Right ventricle myocardium superior (tissue), 1 donor: ENCODE results near the gene UNG. TPM values are rescaled to one million over a fixed set of nuclear protein-coding genes. Genes with fewer than 3 reads are reported as not detected.
"Not testable (repeated sequence)": the region's sequence is repeated elsewhere in the genome, so short reads cannot be mapped to it uniquely, and the experiment has no call there.

Source experiments
- ATAC-seq: fragments of 200-7000 bp; cut with Tn5 transposase; one replicate; pipeline ENCODE4 v1.9.1; 2020; ENCODE audit warnings: mild to moderate bottlenecking; ENCODE audit not compliant: poor library complexity
- DNase-seq: peaks from one replicate; pipeline ENCODE4 v3.0.0-alpha.2; 2020
- intact Hi-C: fragments of 100-400 bp; cut with DNase I; formaldehyde crosslinking; loops from one replicate; pipeline ENCODE4 v1.11.2; 2022
- long read RNA-seq: library from polyadenylated mRNA; unstranded; transcript quantifications from one replicate; pipeline ENCODE4 v2.0.0, GENCODE V29; 2021
- total RNA-seq: library from RNA; stranded (reverse); fragmentation: NEBNext Ultra II Directional; extraction: Animal tissue kit (Norgen Biotek cat#: 25700); gene quantifications from one replicate; pipeline ENCODE4 v1.2.1, GENCODE V29; 2021
- donor health status: DM: no; HTN: yes; CAD: no; lungs with severe emphysema.

UNG gene
- 24.8 TPM for total RNA-seq
- long read RNA-seq, transcript UNG-202 (6 exons, 2,130 nt) = major isoform, 71 of 75 reads
- long read RNA-seq, partial matches to known transcripts = 1 of 75 reads
- long read RNA-seq, other reads (novel, unspliced or antisense) = 1 of 75 reads

DNA sequence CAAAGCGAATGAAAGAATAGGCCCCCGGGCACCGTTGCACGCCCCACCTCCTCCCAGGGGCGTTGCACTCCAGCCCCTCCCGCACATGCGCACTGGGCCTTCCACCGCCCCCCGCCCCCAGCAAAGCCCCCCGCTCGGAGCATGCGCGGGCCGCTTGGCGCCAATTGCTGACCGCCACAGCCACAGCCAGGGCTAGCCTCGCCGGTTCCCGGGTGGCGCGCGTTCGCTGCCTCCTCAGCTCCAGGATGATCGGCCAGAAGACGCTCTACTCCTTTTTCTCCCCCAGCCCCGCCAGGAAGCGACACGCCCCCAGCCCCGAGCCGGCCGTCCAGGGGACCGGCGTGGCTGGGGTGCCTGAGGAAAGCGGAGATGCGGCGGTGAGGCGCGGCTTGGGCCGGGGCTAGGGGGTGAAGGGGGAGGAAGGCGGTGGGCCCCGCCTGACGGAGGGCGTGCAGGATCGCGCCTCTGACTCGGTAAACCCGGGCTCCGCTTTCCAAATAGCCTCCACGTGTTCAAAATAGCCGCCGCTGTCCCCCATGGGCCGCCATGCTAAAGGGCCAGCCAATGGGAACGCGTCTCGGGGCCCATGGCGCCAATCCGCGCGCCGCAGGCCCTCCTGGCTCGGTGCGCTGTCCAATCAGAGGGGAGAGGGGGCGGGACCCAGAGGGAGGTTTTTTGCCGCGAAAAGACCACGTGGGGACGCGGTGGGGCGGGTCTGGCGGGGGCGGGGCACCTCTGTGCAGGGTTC lies at the start of gene UNG:
Gene UNG, plus strand, starts transcription at position 163 of the 748 bp plus-strand sequence. Its CDS starts 83 bp downstream, at position 246.
- ATAC-seq (peak; percentile 96), DNase-seq (peak; percentile 98)
- intact Hi-C loops = loop anchor here (10.0 kb wide), 1 partner anchor 213 kb away; the partner anchor contains the start of gene DAO

- ATAC-seq, intact Hi-C loops, DNase-seq: not testable (repeated sequence)
Observed at GRCh38 chr12:109048706-109049105, 48.7 kb upstream of the UNG start.

GRCh38 chr12:109049794-109050193 lies 47.6 kb upstream of the UNG start:
- DNase-seq, ATAC-seq, intact Hi-C loops: not testable (repeated sequence)

- intact Hi-C loops = no loop called here
- DNase-seq (no peak), ATAC-seq (no peak)
Observed at GRCh38 chr12:109052097-109052413, 45.3 kb upstream of the UNG start.

DNA sequence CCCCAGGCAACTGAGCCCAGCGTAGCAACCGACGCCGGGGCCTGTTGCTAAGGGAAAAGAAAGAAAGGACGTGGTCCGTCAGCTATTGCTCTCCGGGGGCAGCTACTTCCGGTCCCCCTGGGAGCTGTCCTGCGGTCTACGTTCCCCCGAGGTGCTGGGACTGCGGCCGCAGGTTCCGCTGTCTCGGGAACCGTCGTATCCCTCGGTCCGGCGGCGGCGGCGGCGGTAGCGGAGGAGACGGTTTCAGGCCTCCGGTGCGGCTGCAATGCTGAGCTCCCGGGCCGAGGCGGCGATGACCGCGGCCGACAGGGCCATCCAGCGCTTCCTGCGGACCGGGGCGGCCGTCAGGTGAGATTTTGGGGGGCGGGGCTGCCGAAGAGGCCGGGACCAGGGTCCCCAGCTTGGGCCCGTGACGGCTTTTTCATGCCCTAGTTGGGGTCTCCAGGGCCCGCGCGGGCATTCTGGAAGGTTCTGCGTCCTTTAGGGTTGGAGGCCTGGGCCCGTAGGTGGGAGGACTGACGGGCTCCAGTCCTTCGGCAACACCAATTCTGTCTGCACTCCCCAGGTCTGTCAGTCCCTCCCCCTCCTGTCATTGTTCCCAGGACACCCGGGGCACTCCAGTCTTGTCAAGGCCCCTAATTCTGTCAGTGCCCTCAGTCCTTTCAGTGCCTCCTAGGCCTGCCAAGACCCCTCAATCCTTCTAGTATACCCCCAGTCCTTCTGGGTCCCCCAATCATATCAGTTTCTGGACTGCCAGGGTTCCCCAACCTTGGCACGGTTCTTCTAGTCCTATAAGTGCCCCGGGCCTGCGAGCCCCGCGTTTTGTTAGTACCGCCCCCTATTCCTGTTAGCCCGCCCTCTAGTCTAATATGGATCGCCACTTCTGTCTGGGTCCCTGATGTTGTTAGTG lies 44.7 kb upstream of the UNG start, which contains the start of gene USP30:
Gene USP30, plus strand, starts transcription at position 163 of the 910 bp plus-strand sequence. Its CDS starts 103 bp downstream, at position 266.
- ATAC-seq = peak; percentile 98
- DNase-seq = peak; percentile 90
- intact Hi-C loops = no loop called here

- DNase-seq (no peak), ATAC-seq (no peak)
- intact Hi-C loops = no loop called here
Observed at GRCh38 chr12:109053382-109054123, 43.8 kb upstream of the UNG start.

DNA sequence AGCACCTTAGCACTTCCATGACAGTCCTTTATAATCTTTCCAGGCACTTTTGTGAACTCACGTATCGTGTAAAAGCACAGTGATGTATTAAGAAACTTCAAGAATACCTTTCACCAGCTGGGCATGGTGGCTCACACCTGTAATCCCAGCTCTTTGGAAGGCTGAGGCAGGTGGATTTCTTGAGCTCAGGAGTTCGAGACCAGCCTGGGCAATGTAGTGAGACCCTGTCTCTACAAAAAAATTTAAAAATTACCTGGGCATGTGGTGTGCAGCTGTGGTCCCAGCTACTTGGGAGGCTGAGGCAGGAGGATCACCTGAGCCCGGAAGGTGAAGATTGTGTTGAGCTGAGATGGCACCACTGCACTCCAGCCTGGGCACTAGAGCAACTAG lies 43.3 kb upstream of the UNG start:
- DNase-seq, ATAC-seq, intact Hi-C loops: not testable (repeated sequence)

- DNase-seq (no peak), ATAC-seq (no peak)
- intact Hi-C loops = no loop called here
Observed at GRCh38 chr12:109054520-109054919, 42.9 kb upstream of the UNG start.

DNA sequence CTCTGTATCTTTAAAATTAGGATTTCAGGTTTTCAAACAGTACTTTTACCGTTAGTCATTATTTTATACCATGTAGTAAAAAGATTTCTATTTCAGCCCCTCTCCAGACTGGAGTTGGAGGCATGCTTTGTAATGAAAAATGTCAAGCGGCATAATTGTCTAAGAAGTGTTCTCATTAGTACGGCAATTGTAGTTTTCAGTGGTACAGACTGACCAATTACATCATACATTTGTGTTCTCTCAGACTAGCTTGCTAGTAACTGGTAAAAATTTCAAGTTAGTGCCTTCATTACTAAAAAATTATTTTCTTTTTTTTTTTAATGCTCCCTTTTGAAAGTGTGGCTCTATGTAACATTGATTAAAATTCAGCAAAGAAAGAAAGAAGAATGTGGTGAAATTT lies 40.5 kb upstream of the UNG start:
- DNase-seq (no peak), ATAC-seq (no peak)
- intact Hi-C loops = no loop called here

DNA sequence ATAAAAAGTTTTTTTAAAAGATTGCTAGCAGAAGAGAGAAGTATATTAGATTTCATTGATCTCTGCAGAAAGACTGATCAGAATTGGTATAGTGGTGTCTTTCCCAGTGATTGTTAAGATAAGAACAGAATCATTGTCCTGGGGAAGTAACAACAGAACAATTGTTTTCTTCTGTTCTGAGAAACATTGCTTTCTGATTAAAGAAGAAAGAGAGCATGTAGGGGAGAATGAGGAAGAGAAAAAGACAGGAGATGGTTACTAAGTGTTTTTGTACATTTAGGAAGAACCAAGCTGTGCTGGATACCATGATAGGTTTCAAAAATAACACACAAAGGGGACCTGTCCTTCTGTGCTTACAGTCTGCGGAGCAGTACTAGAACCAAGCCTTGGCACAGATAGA lies 40.0 kb upstream of the UNG start:
- ATAC-seq (no peak), DNase-seq (no peak)
- intact Hi-C loops = no loop called here

DNA sequence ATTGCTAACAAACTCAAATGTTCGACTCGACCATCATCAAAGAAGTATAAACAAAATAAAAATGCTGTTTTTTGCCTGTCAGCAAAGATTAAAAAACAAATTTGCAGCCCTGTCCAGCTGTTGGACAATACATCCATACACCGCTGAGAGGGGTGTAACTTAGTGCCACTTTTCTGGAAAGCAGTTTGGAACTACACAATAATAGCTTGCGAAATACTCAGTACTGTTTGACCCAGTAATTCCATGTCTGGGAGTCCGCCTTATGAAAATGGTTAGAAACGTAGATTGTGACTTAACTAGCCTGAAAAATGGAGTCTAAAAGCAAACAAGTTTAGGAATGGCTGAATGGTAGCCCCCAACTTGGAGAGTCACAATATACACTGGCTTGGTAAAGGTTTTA lies 38.6 kb upstream of the UNG start:
- intact Hi-C loops = no loop called here
- no peak for DNase-seq
- no peak for ATAC-seq

DNA sequence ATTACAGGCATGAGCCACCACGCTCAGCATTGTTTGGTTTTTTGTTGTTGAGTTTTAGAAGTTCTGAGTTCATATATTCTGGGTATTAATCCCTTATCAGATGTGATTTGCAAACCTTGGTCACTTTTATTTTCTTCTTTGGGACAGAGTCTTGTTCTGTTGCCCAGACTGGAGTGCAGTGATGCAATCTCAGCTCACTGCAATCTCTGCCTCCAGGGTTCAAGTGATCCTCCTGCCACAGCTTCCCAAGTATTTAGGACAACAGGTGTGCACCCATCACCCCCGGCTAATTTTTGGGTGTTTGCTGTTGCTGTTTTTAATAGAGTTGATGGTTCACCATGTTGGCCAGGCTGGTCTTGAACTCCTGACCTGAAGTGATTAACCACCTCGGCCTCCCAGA lies 33.3 kb upstream of the UNG start:
- intact Hi-C loops = no loop called here
- no peak for DNase-seq

DNA sequence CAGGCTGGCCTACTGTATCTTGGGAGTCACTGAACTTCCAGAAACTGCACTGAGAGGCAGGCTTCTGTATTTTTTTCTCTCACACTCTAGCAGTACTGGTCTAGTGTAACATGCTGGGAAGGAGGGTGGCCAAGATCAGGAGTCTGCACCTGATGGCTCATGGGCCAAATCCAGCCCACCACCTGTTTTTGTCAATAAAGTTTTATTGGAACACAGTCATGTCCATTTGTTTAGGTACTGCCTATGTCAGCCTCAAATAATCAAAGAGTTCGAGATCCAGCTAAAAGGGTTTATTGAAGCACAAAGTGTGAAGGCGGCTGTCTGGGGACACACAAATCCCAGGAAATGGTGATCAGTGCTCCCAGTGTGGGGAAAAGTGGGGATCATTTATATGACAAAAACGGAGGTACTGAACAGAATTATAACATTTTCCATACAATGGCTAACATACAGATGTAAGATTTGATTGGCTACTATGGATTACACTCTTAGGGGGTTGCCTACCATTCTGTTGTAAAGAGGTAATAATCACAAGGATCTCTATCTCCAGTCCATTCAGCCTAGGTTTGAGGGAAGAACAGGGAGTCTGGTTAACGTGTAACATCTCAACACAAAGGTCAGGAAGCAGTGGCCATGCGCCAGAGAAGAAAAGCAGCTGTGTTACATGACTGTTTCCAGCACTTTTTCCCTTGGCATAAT lies 32.1 kb upstream of the UNG start:
- DNase-seq = no peak
- intact Hi-C loops = no loop called here
- no peak for ATAC-seq

More for the DNA sequence above, 33.3 kb upstream of the UNG start:
- ATAC-seq = no peak

GRCh38 chr12:109065853-109066193 lies 31.6 kb upstream of the UNG start:
- intact Hi-C loops = no loop called here
- no peak for DNase-seq
- ATAC-seq = no peak

- no peak for DNase-seq
- intact Hi-C loops = no loop called here
- peak; percentile 29 for ATAC-seq
Observed at GRCh38 chr12:109069307-109070271, 27.8 kb upstream of the UNG start.

- ATAC-seq = no peak
- no peak for DNase-seq
Observed at GRCh38 chr12:109074866-109075265, 22.5 kb upstream of the UNG start.

DNA sequence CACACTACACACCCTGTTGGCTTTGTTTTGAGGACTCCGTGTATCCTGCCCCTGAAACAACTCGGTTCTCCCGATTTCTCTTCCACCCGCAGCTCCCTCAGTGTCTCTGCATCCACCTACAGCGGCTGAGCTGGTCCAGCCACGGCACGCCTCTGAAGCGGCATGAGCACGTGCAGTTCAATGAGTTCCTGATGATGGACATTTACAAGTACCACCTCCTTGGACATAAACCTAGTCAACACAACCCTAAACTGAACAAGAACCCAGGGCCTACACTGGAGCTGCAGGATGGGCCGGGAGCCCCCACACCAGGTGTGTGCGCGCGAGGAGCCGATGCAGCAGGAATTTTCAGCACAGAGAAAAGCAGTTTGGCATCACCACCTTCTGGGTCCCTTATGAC lies 14.6 kb upstream of the UNG start:
- DNase-seq = no peak
- ATAC-seq = no peak
- intact Hi-C loops = loop anchor here (10.0 kb wide), 1 partner anchor 438 kb away; no protein-coding TSS in a partner anchor

More at GRCh38 chr12:109074866-109075265, 22.5 kb upstream of the UNG start:
- intact Hi-C loops = no loop called here
